ENCODE measurements around the gene AGAP2. TPM values are rescaled to one million over a fixed set of nuclear protein-coding genes. Genes with fewer than 3 reads are reported as not detected.

The AGAP2 gene
- total RNA-seq, 3 donors from 2014 or later: 1.3 to 2.7 (median 2.2) TPM

- intact Hi-C loops (cut with DNase I, micrococcal nuclease): no loop called here
- H3K9me3 ChIP-seq: no peaks in the 10 kb centered on the region
- ATAC-seq (no peak), DNase-seq (no peak)
- no peak overlapping the region for H3K4me3 ChIP-seq
- H3K36me3 ChIP-seq (ENCODE audit: low read depth): peaks cover 8% of the 10 kb centered on the region
- TF ChIP-seq CTCF (IDR thresholded peaks at IDR 0.05): no peak
- peaks cover 10% of the 10 kb centered on the region for H3K4me1 ChIP-seq (ENCODE audit: low read depth)
Observed at GRCh38 chr12:57781801-57782200, 43.3 kb upstream of the AGAP2 start.

- Histone ChIP-seq H3K4me1 (ENCODE audit: low read depth) (peaks cover 10% of the 10 kb centered on the region), H3K4me3 (no peak overlapping the region), H3K9me3 (no peaks in the 10 kb centered on the region), H3K36me3 (ENCODE audit: low read depth) (peaks cover 2% of the 10 kb centered on the region)
- DNase-seq (no peak), ATAC-seq (no peak)
- TF ChIP-seq CTCF (IDR thresholded peaks at IDR 0.05): no peak
- intact Hi-C loops (cut with DNase I, micrococcal nuclease): no loop called here
Observed at GRCh38 chr12:57781244-57781643, 42.7 kb upstream of the AGAP2 start.

- ATAC-seq (no peak), DNase-seq (no peak)
- intact Hi-C loops (cut with DNase I, micrococcal nuclease): no loop called here
- Histone ChIP-seq H3K36me3 (ENCODE audit: low read depth) (no peaks in the 10 kb centered on the region), H3K9me3 (no peaks in the 10 kb centered on the region), H3K4me3 (no peak overlapping the region), H3K4me1 (ENCODE audit: low read depth) (peaks cover 10% of the 10 kb centered on the region)
- no peak for TF ChIP-seq CTCF (IDR thresholded peaks at IDR 0.05)
Observed at GRCh38 chr12:57780284-57780897, 41.8 kb upstream of the AGAP2 start.

GRCh38 chr12:57779736-57780135 lies 41.2 kb upstream of the AGAP2 start:
- H3K36me3 ChIP-seq (ENCODE audit: low read depth): no peaks in the 10 kb centered on the region
- DNase-seq: no peak
- ATAC-seq: no peak
- peaks cover 10% of the 10 kb centered on the region for H3K4me1 ChIP-seq (ENCODE audit: low read depth)
- no peaks in the 10 kb centered on the region for H3K9me3 ChIP-seq
- intact Hi-C loops (cut with DNase I, micrococcal nuclease): no loop called here
- no peak overlapping the region for H3K4me3 ChIP-seq
- TF ChIP-seq CTCF (IDR thresholded peaks at IDR 0.05): no peak

- intact Hi-C loops (cut with DNase I, micrococcal nuclease): no loop called here
- Histone ChIP-seq H3K36me3 (ENCODE audit: low read depth) (no peaks in the 10 kb centered on the region), H3K4me3 (no peak overlapping the region), H3K9me3 (no peaks in the 10 kb centered on the region), H3K4me1 (ENCODE audit: low read depth) (peaks cover 6% of the 10 kb centered on the region)
- no peak for ATAC-seq
- DNase-seq: no peak
- no peak for TF ChIP-seq CTCF (IDR thresholded peaks at IDR 0.05)
Observed at GRCh38 chr12:57777911-57778310, 39.4 kb upstream of the AGAP2 start.

- no peak for DNase-seq
- ATAC-seq: no peak
- Histone ChIP-seq H3K4me1 (ENCODE audit: low read depth) (peaks cover 7% of the 10 kb centered on the region), H3K36me3 (ENCODE audit: low read depth) (no peaks in the 10 kb centered on the region), H3K4me3 (no peak overlapping the region), H3K9me3 (no peaks in the 10 kb centered on the region)
- TF ChIP-seq CTCF (IDR thresholded peaks at IDR 0.05): no peak
- intact Hi-C loops (cut with DNase I, micrococcal nuclease): no loop called here
Observed at GRCh38 chr12:57777367-57777766, 38.8 kb upstream of the AGAP2 start.

Data from mucosa of descending colon (tissue), 3 donors.